ENCODE measurements around the gene NOL4L. TPM values are rescaled to one million over a fixed set of nuclear protein-coding genes. Genes with fewer than 3 reads are reported as not detected.

NOL4L gene
- total and polyA plus RNA-seq, 2 experiments from 2014 or later: 38.8 to 39.2 TPM

GRCh38 chr20:32624687-32625345 is 39.7 kb upstream of the NOL4L start:
- Mint-ChIP-seq H3K9me3 (no peaks in the 10 kb centered on the region), H3K27ac (no peak overlapping the region), H3K27me3 (ENCODE audit: insufficient read depth, low read depth, poor library complexity) (peaks cover 13% of the 10 kb centered on the region), H3K4me1 (peaks cover 21% of the 10 kb centered on the region), H3K4me3 (no peak overlapping the region), H3K36me3 (ENCODE audit: low read depth) (no peaks in the 10 kb centered on the region; the same call in 2 of the 3 replicates)
- TF ChIP-seq REST (IDR thresholded peaks at IDR 0.05; ENCODE audit: unreplicated experiment) (no peak), STAT1 (IDR thresholded peaks at IDR 0.05; ENCODE audit: unreplicated experiment) (no peak), CTCF (conservative IDR thresholded peaks at IDR 0.05; ENCODE audit: low read depth in 2 of 2) (no peak), ZNF331 (CRISPR knock-in tag; IDR thresholded peaks at IDR 0.05; ENCODE audit: low read depth) (no peak), POLR2AphosphoS5 (IDR thresholded peaks at IDR 0.05; ENCODE audit: low read depth) (no peak), ETS1 (IDR thresholded peaks at IDR 0.05) (no peak), EZH2phosphoT487 (IDR thresholded peaks at IDR 0.05; ENCODE audit: unreplicated experiment) (no peak), NANOG (IDR thresholded peaks at IDR 0.05; ENCODE audit: borderline replicate concordance) (no peak), EZH2 (IDR thresholded peaks at IDR 0.05; ENCODE audit: low read depth, unreplicated experiment) (no peak), ZNF114 (CRISPR knock-in tag; IDR thresholded peaks at IDR 0.05) (no peak), ZNF462 (CRISPR knock-in tag; IDR thresholded peaks at IDR 0.05) (no peak), CREB1 (CRISPR knock-in tag; IDR thresholded peaks at IDR 0.05; ENCODE audit: low read depth) (no peak), JUNB (IDR thresholded peaks at IDR 0.05; ENCODE audit: unreplicated experiment) (no peak)
- no peak overlapping the region for H2AFZ ChIP-seq
- no peak overlapping the region for H3K4me3 ChIP-seq
- DNase-seq (ENCODE audit: low spot score): no peak
- no peaks in the 10 kb centered on the region for H3K79me2 ChIP-seq (replicated peaks; ENCODE audit: insufficient read depth)
- H3K4me1 ChIP-seq (ENCODE audit: insufficient read depth): peaks cover 11% of the 10 kb centered on the region
- 0 out of 2 replicates have a peak, but pooled peaks cover 2% of the 10 kb centered on the region for H4K20me1 ChIP-seq (replicated peaks; ENCODE audit: insufficient read depth)
- ATAC-seq: no peak
- H3K27ac ChIP-seq (ENCODE audit: low read depth): no peak overlapping the region
- no peaks in the 10 kb centered on the region for H3K36me3 ChIP-seq (ENCODE audit: insufficient read depth)
- no peaks in the 10 kb centered on the region for H3K27me3 ChIP-seq (ENCODE audit: insufficient read depth)
- H3K9me2 ChIP-seq (ENCODE audit: insufficient read depth): no peaks in the 10 kb centered on the region
- peaks cover 45% of the 10 kb centered on the region for H3F3A ChIP-seq (replicated peaks; ENCODE audit: low read depth)
- H3K4me2 ChIP-seq: no peak overlapping the region

Measured in GM23338 (cell line).